ENCODE measurements around the gene SHANK3. TPM values are rescaled to one million over a fixed set of nuclear protein-coding genes. Genes with fewer than 3 reads are reported as not detected.

SHANK3 gene
- total and polyA plus RNA-seq, 3 donors from 2014 or later, result 6.3 to 16.0 (median 11.4) TPM

GRCh38 chr22:50721257-50721844 lies 48.7 kb downstream of the SHANK3 start:
- H3K36me3 ChIP-seq (ENCODE audit: low read depth, missing control alignments), result no peaks in the 10 kb centered on the region
- no peak overlapping the region for H3K27ac ChIP-seq
- no peak overlapping the region for H3K4me3 ChIP-seq
- H3K4me1 ChIP-seq, result no peaks in the 10 kb centered on the region
- TF ChIP-seq POLR2A (IDR thresholded peaks at IDR 0.05), result no peak
- no peak for TF ChIP-seq CTCF (IDR thresholded peaks at IDR 0.05)
- intact Hi-C loops (cut with DNase I; ENCODE audit: low total_unique reads), result no loop called here
- no peaks in the 10 kb centered on the region for H3K9me3 ChIP-seq
- 76 to 85% methylated on average over 7 to 24 of the region's 32 CpGs for WGBS, 2 donors
- no peaks in the 10 kb centered on the region for H3K27me3 ChIP-seq
- no peak for DNase-seq

GRCh38 chr22:50722048-50722701 lies 49.6 kb downstream of the SHANK3 start:
- TF ChIP-seq CTCF (IDR thresholded peaks at IDR 0.05) (no peak), POLR2A (IDR thresholded peaks at IDR 0.05) (no peak)
- Histone ChIP-seq H3K27ac (no peak overlapping the region), H3K36me3 (ENCODE audit: low read depth, missing control alignments) (no peaks in the 10 kb centered on the region), H3K4me1 (no peaks in the 10 kb centered on the region), H3K9me3 (no peaks in the 10 kb centered on the region), H3K27me3 (no peaks in the 10 kb centered on the region), H3K4me3 (no peak overlapping the region)
- 95% methylated on average over 30 to 33 of the region's 33 CpGs for WGBS, 2 donors
- DNase-seq, result no peak
- intact Hi-C loops (cut with DNase I; ENCODE audit: low total_unique reads), result no loop called here

Small RNA genes within 50 kb of the gene (small RNA-seq; reads per million reads assigned to genes)
- 0 reads per million in 2 donors for gene RF00019
- 0 reads per million in 2 donors for gene RNU6-409P

Other genes starting within 250 kb of the SHANK3 start
- 100 to 1,000 TPM; 201 to 208 TPM for gene SBF1, start 197.8 kb upstream of the SHANK3 start, total RNA-seq
- gene SBF1, start 197.8 kb upstream of the SHANK3 start, polyA plus RNA-seq (ENCODE audit: insufficient read depth, low read depth, low replicate concordance), result 239 TPM
- 1 to 10 TPM; 1.0 to 1.9 TPM for gene ADM2, start 191.3 kb upstream of the SHANK3 start, total RNA-seq
- 0.99 TPM for gene ADM2, start 191.3 kb upstream of the SHANK3 start, polyA plus RNA-seq (ENCODE audit: insufficient read depth, low read depth, low replicate concordance)
- under 1 TPM; 0.24 to 0.25 TPM for gene MIOX, start 186.0 kb upstream of the SHANK3 start, total RNA-seq
- gene MIOX, start 186.0 kb upstream of the SHANK3 start, polyA plus RNA-seq (ENCODE audit: insufficient read depth, low read depth, low replicate concordance), result not detected
- gene LMF2, start 165.1 kb upstream of the SHANK3 start, total RNA-seq, result 100 to 1,000 TPM in 1 of 2 donors, 10 to 100 TPM in 1; 95.4 to 109 TPM
- 59.7 TPM for gene LMF2, start 165.1 kb upstream of the SHANK3 start, polyA plus RNA-seq (ENCODE audit: insufficient read depth, low read depth, low replicate concordance)
- gene NCAPH2, start 164.6 kb upstream of the SHANK3 start, total RNA-seq, result 10 to 100 TPM; 88.5 to 89.2 TPM
- gene NCAPH2, start 164.6 kb upstream of the SHANK3 start, polyA plus RNA-seq (ENCODE audit: insufficient read depth, low read depth, low replicate concordance), result 67.4 TPM
- gene SCO2, start 147.2 kb upstream of the SHANK3 start, total RNA-seq, result 1 to 10 TPM; 4.1 to 4.8 TPM
- gene SCO2, start 147.2 kb upstream of the SHANK3 start, polyA plus RNA-seq (ENCODE audit: insufficient read depth, low read depth, low replicate concordance), result 1.8 TPM
- gene TYMP, start 142.8 kb upstream of the SHANK3 start, total RNA-seq, result 10 to 100 TPM; 12.5 to 15.4 TPM
- gene TYMP, start 142.8 kb upstream of the SHANK3 start, polyA plus RNA-seq (ENCODE audit: insufficient read depth, low read depth, low replicate concordance), result 25.9 TPM
- under 1 TPM; 0.24 to 0.93 TPM for gene KLHDC7B, start 126.9 kb upstream of the SHANK3 start, total RNA-seq
- gene KLHDC7B, start 126.9 kb upstream of the SHANK3 start, polyA plus RNA-seq (ENCODE audit: insufficient read depth, low read depth, low replicate concordance), result 0.51 TPM
- 10 to 100 TPM; 40.4 to 71.9 TPM for gene SYCE3, start 109.9 kb upstream of the SHANK3 start, total RNA-seq
- gene SYCE3, start 109.9 kb upstream of the SHANK3 start, polyA plus RNA-seq (ENCODE audit: insufficient read depth, low read depth, low replicate concordance), result 183 TPM
- 100 to 1,000 TPM; 103 to 123 TPM for gene CPT1B, start 94.4 kb upstream of the SHANK3 start, total RNA-seq
- 224 TPM for gene CPT1B, start 94.4 kb upstream of the SHANK3 start, polyA plus RNA-seq (ENCODE audit: insufficient read depth, low read depth, low replicate concordance)
- 10 to 100 TPM; 89.6 to 98.9 TPM for gene CHKB, start 90.0 kb upstream of the SHANK3 start, total RNA-seq
- gene CHKB, start 90.0 kb upstream of the SHANK3 start, polyA plus RNA-seq (ENCODE audit: insufficient read depth, low read depth, low replicate concordance), result 88.4 TPM
- gene MAPK8IP2, start 72.0 kb upstream of the SHANK3 start, total RNA-seq, result 10 to 100 TPM; 34.9 to 36.9 TPM
- gene MAPK8IP2, start 72.0 kb upstream of the SHANK3 start, polyA plus RNA-seq (ENCODE audit: insufficient read depth, low read depth, low replicate concordance), result 12.7 TPM
- 10 to 100 TPM; 60.9 to 73.5 TPM for gene ARSA, start 44.7 kb upstream of the SHANK3 start, total RNA-seq
- 95.9 TPM for gene ARSA, start 44.7 kb upstream of the SHANK3 start, polyA plus RNA-seq (ENCODE audit: insufficient read depth, low read depth, low replicate concordance)
- gene ACR, start 65.4 kb downstream of the SHANK3 start, total RNA-seq, result 10 to 100 TPM; 49.5 to 88.7 TPM
- 181 TPM for gene ACR, start 65.4 kb downstream of the SHANK3 start, polyA plus RNA-seq (ENCODE audit: insufficient read depth, low read depth, low replicate concordance)
- 10 to 100 TPM; 39.6 to 49.8 TPM for gene RABL2B, start 110.8 kb downstream of the SHANK3 start, total RNA-seq
- gene RABL2B, start 110.8 kb downstream of the SHANK3 start, polyA plus RNA-seq (ENCODE audit: insufficient read depth, low read depth, low replicate concordance), result 51.6 TPM